ENCODE data around the gene BRWD1. TPM values are rescaled to one million over a fixed set of nuclear protein-coding genes. Genes with fewer than 3 reads are reported as not detected.
A peak's percentile ranks its signal among the peaks of the same experiment; 100 is the strongest.

Gene BRWD1
- total RNA-seq, 2 experiments from 2014 or later: 53.2 to 61.7 TPM

DNA sequence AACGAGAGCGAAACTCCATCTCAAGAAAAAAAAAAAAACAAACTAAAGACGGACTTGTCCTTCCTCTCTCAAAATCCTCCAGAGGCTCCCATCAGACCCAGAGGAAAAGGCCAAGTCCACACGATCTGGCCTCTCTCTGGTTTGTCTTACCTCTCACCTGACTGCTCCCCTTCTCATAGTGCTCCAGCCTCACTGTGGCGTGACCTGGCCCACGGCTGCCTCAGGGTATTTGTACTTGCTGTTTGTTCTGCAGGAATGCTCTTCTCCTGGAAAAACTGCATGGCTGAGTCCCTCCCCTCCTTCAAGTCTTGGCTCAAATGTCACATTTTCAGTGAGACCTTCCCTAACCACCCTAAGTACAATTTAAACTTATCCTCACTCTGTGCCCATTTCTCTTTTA lies 8.0 kb upstream of the BRWD1 start:
- no peaks in the 10 kb centered on the region for H4K20me1 ChIP-seq (ENCODE audit: insufficient read depth, low read length)
- H3K4me1 ChIP-seq (ENCODE audit: insufficient read depth, low read length, poor library complexity, severe bottlenecking): peaks cover 68% of the 10 kb centered on the region
- H2AFZ ChIP-seq (ENCODE audit: low read length): peak overlapping the region; percentile 27; the same call in 1 of the 2 replicates
- no peak overlapping the region for H3K4me3 ChIP-seq (ENCODE audit: low read depth, low read length, poor library complexity, severe bottlenecking)
- H3K27ac ChIP-seq (ENCODE audit: low read depth, low read length, poor library complexity, severe bottlenecking): no peak overlapping the region
- H3K4me2 ChIP-seq (ENCODE audit: low read length): no peak overlapping the region
- TF ChIP-seq, protein P1, sequence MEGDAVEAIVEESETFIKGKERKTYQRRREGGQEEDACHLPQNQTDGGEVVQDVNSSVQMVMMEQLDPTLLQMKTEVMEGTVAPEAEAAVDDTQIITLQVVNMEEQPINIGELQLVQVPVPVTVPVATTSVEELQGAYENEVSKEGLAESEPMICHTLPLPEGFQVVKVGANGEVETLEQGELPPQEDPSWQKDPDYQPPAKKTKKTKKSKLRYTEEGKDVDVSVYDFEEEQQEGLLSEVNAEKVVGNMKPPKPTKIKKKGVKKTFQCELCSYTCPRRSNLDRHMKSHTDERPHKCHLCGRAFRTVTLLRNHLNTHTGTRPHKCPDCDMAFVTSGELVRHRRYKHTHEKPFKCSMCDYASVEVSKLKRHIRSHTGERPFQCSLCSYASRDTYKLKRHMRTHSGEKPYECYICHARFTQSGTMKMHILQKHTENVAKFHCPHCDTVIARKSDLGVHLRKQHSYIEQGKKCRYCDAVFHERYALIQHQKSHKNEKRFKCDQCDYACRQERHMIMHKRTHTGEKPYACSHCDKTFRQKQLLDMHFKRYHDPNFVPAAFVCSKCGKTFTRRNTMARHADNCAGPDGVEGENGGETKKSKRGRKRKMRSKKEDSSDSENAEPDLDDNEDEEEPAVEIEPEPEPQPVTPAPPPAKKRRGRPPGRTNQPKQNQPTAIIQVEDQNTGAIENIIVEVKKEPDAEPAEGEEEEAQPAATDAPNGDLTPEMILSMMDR (conservative IDR thresholded peaks at IDR 0.05; ENCODE audit: low read length): no peak
- TF ChIP-seq EZH2phosphoT487 (IDR thresholded peaks at IDR 0.05; ENCODE audit: borderline replicate concordance, low read depth, low read length): no peak
- POLR2A ChIA-PET: interaction anchor here (0.7 kb wide), 1 partner anchor 41 kb away, joined by 5 read pairs; no protein-coding TSS in a partner anchor
- intact Hi-C loops (cut with micrococcal nuclease; ENCODE audit: unreplicated experiment): no loop called here
- H3K36me3 ChIP-seq (ENCODE audit: insufficient read depth, low read length): no peaks in the 10 kb centered on the region
- BruUV-seq (replicated peaks): no TSS peak
- CTCF ChIA-PET (ENCODE audit: unreplicated experiment): no interaction called here
- H3K9me2 ChIP-seq (ENCODE audit: insufficient read depth, low read length): no peaks in the 10 kb centered on the region
- H3K79me2 ChIP-seq (ENCODE audit: insufficient read depth, low read depth, low read length): no peaks in the 10 kb centered on the region
- peaks cover 3% of the 10 kb centered on the region; the same call in 1 of the 2 replicates for H3K9me3 ChIP-seq (ENCODE audit: low read length)
- DNase-seq (ENCODE audit: low spot score): no peak

DNA sequence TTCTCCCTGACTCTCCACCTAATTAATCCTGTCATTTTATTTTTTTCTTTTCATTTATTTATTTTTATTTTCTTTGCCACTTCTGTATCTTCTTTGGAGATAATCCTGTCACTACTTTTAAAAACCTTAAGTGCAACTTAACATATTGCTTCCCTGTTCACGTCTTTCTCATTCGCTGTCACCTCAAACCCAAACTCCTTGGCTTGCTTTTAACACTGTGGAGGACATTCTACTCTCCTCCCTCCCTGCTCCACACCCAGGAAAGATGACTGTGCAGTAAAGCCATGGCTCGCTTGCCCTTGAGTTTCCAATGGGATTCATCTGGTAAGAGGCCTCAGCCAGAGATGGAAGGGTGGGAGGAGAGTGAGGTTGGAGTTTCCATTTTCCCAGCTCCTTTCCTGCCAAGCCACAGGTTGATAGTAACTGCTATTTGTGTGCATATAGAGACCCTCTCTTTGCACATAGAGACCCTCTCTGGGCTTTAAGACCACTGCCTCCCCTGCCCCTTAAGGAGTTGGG lies 6.4 kb upstream of the BRWD1 start:
- intact Hi-C loops (cut with micrococcal nuclease; ENCODE audit: unreplicated experiment): no loop called here
- DNase-seq (ENCODE audit: low spot score): no peak
- no peak overlapping the region for H3K4me3 ChIP-seq (ENCODE audit: low read depth, low read length, poor library complexity, severe bottlenecking)
- BruUV-seq (replicated peaks): no TSS peak
- H3K4me1 ChIP-seq (ENCODE audit: insufficient read depth, low read length, poor library complexity, severe bottlenecking): peaks cover 82% of the 10 kb centered on the region
- no peaks in the 10 kb centered on the region for H3K36me3 ChIP-seq (ENCODE audit: insufficient read depth, low read length)
- H4K20me1 ChIP-seq (ENCODE audit: insufficient read depth, low read length): no peaks in the 10 kb centered on the region
- H2AFZ ChIP-seq (ENCODE audit: low read length): peak overlapping the region; percentile 75; the same call in 1 of the 2 replicates
- peak overlapping the region; percentile 34; the same call in 1 of the 2 replicates for H3K4me2 ChIP-seq (ENCODE audit: low read length)
- ChIA-PET POLR2A (interaction anchor here (1.0 kb wide), 1 partner anchor 26 kb away, joined by 5 read pairs; no protein-coding TSS in a partner anchor), CTCF (ENCODE audit: unreplicated experiment) (interaction anchor here (0.6 to 1.1 kb wide), 2 partner anchors 125 to 1998 kb away, joined by 3 read pairs; no protein-coding TSS in a partner anchor)
- H3K9me2 ChIP-seq (ENCODE audit: insufficient read depth, low read length): no peaks in the 10 kb centered on the region
- H3K9me3 ChIP-seq (ENCODE audit: low read length): no peaks in the 10 kb centered on the region
- no peak overlapping the region for H3K27ac ChIP-seq (ENCODE audit: low read depth, low read length, poor library complexity, severe bottlenecking)
- peaks cover 3% of the 10 kb centered on the region; the same call in 1 of the 2 replicates for H3K79me2 ChIP-seq (ENCODE audit: insufficient read depth, low read depth, low read length)
- TF ChIP-seq, protein P1 (conservative IDR thresholded peaks at IDR 0.05; ENCODE audit: low read length): no peak
- no peak for TF ChIP-seq EZH2phosphoT487 (IDR thresholded peaks at IDR 0.05; ENCODE audit: borderline replicate concordance, low read depth, low read length)

DNA sequence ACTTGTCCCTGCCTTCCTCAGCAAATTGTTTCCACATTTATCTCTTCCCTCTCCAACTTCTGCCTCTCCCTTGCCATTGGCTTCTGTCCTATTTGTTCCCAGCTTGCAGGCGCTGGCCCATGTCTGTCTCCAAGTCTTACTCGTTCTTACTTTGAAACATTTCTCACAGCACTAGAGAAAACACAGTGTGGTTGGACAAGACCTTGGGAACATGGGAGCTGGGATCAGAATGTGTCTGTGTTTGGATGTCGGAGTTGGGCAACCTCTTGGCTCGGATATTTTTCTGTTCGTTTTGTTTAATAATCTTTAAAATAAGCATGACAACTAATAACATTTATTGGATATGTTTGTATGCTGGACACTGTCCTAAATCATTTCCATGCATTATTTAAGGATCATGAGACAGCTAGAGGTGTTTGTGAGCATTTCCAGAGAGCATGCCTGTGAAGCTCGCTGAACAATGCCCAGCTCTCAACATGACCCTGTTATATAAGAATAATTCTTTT lies 5.9 kb upstream of the BRWD1 start:
- intact Hi-C loops (cut with micrococcal nuclease; ENCODE audit: unreplicated experiment): no loop called here
- no peaks in the 10 kb centered on the region for H4K20me1 ChIP-seq (ENCODE audit: insufficient read depth, low read length)
- H3K4me1 ChIP-seq (ENCODE audit: insufficient read depth, low read length, poor library complexity, severe bottlenecking): peaks cover 81% of the 10 kb centered on the region
- H3K4me2 ChIP-seq (ENCODE audit: low read length): peak overlapping the region; percentile 57
- H3K4me3 ChIP-seq (ENCODE audit: low read depth, low read length, poor library complexity, severe bottlenecking): peak overlapping the region; percentile 26
- BruUV-seq (replicated peaks): no TSS peak
- H3K27ac ChIP-seq (ENCODE audit: low read depth, low read length, poor library complexity, severe bottlenecking): peak overlapping the region; percentile 90
- TF ChIP-seq, protein P1 (conservative IDR thresholded peaks at IDR 0.05; ENCODE audit: low read length): no peak
- TF ChIP-seq EZH2phosphoT487 (IDR thresholded peaks at IDR 0.05; ENCODE audit: borderline replicate concordance, low read depth, low read length): no peak
- H3K79me2 ChIP-seq (ENCODE audit: insufficient read depth, low read depth, low read length): peaks cover 8% of the 10 kb centered on the region; the same call in 1 of the 2 replicates
- POLR2A ChIA-PET: interaction anchor here (1.0 kb wide), 1 partner anchor 27 kb away, joined by 5 read pairs; no protein-coding TSS in a partner anchor
- CTCF ChIA-PET (ENCODE audit: unreplicated experiment): interaction anchor here (0.6 to 1.1 kb wide), 2 partner anchors 126 to 1997 kb away, joined by 3 read pairs; no protein-coding TSS in a partner anchor
- no peaks in the 10 kb centered on the region for H3K36me3 ChIP-seq (ENCODE audit: insufficient read depth, low read length)
- peak overlapping the region; percentile 75; the same call in 1 of the 2 replicates for H2AFZ ChIP-seq (ENCODE audit: low read length)
- no peaks in the 10 kb centered on the region for H3K9me2 ChIP-seq (ENCODE audit: insufficient read depth, low read length)
- H3K9me3 ChIP-seq (ENCODE audit: low read length): no peaks in the 10 kb centered on the region
- DNase-seq (ENCODE audit: low spot score): no peak
